Right ventricle myocardium inferior (tissue), 1 donor: ENCODE results near the gene NR5A1. TPM values are rescaled to one million over a fixed set of nuclear protein-coding genes. Genes with fewer than 3 reads are reported as not detected.

Experiments used
- ATAC-seq: fragments of 200-7000 bp; cut with Tn5 transposase; one replicate; pipeline ENCODE4 v1.9.1; 2020; ENCODE audit warnings: mild to moderate bottlenecking, moderate library complexity
- DNase-seq: peaks from one replicate; pipeline ENCODE4 v3.0.0; 2021; ENCODE audit errors: missing footprints
- intact Hi-C: fragments of 100-400 bp; cut with DNase I; formaldehyde crosslinking; loops from one replicate; pipeline ENCODE4 v1.11.0; 2022
- total RNA-seq: library from RNA; stranded (reverse); fragmentation: NEBNext Ultra II Directional; extraction: Animal tissue kit (Norgen Biotek cat#: 25700); gene quantifications from one replicate; pipeline ENCODE4 v1.2.1, GENCODE V29; 2021
- donor health status: DM: no; HTN: yes; CAD: no; lungs with severe emphysema.

The NR5A1 gene
- total RNA-seq, 1 donor from 2014 or later = not detected

DNA sequence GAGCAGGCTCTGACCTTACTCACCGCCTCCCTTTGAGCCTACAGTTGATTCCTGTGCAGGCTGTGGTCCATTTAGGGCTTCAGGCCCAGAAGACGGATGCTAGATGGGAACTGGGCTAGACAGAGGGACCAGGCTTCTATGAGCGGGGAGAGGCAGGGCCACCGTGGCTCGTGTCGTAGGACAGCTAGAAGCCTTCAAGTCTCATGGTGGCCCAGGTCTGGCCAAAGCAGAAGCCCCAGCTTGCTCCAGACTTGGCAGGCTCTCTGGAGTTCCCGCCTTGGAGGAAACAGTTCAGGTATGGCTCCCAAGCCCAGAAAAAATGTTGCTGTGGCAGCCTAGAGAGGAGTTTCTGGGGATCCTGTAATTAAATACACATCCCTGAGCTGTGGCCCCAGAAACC lies 10.9 kb upstream of the NR5A1 start:
- ATAC-seq = no peak
- intact Hi-C loops = no loop called here
- no peak for DNase-seq

GRCh38 chr9:124517600-124517999 lies 10.4 kb upstream of the NR5A1 start:
- no peak for ATAC-seq
- intact Hi-C loops = no loop called here
- DNase-seq = no peak

GRCh38 chr9:124514874-124515273 lies 7.7 kb upstream of the NR5A1 start:
- intact Hi-C loops = no loop called here
- no peak for DNase-seq

DNA sequence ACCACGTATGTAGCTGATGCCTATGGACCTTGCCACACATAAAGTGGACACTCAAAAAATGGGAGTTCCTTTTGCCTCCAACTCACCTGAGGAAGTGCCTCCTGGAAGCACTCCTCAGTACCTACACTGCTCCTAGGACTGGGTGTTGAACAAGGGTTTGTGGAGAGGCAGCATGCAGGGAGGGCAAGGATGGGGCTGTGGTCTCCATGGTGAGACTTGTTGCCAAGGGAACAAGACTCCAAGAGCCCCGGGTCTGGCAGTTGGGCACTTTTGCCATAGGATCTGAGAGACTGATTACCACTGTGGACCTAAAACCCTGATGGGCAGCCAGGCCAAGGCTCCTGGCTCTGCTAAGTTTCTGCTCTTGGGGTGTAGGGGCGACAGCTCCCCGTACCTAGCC lies 6.9 kb upstream of the NR5A1 start:
- ATAC-seq (no peak), DNase-seq (no peak)
- intact Hi-C loops = no loop called here

More at GRCh38 chr9:124514874-124515273, 7.7 kb upstream of the NR5A1 start:
- ATAC-seq = no peak

- ATAC-seq = peak; percentile 81
- DNase-seq = peak; percentile 69
- intact Hi-C loops = no loop called here
Measured at GRCh38 chr9:124513376-124513994, 6.3 kb upstream of the NR5A1 start.

DNA sequence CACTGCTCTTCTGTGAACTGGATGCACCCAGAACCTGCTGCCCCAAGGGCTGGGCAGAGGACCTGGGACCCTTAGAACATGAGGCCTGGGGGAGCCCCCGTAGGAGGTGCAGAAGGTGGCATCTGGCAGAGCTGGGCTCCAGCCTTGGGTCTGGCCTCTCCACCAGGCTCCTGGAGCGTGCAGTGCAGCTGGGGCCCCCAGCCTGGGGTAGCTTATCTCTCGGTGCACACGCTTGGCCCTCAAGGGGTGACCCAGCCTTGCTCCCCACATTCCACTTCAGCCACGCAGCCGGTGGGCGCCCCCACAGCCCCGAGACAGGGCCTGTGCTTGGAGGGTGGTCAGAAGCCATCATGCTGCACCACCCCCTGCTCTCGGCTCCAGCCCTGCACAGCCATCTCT lies 5.6 kb upstream of the NR5A1 start:
- no peak for ATAC-seq
- intact Hi-C loops = no loop called here
- DNase-seq = peak; percentile 46

DNA sequence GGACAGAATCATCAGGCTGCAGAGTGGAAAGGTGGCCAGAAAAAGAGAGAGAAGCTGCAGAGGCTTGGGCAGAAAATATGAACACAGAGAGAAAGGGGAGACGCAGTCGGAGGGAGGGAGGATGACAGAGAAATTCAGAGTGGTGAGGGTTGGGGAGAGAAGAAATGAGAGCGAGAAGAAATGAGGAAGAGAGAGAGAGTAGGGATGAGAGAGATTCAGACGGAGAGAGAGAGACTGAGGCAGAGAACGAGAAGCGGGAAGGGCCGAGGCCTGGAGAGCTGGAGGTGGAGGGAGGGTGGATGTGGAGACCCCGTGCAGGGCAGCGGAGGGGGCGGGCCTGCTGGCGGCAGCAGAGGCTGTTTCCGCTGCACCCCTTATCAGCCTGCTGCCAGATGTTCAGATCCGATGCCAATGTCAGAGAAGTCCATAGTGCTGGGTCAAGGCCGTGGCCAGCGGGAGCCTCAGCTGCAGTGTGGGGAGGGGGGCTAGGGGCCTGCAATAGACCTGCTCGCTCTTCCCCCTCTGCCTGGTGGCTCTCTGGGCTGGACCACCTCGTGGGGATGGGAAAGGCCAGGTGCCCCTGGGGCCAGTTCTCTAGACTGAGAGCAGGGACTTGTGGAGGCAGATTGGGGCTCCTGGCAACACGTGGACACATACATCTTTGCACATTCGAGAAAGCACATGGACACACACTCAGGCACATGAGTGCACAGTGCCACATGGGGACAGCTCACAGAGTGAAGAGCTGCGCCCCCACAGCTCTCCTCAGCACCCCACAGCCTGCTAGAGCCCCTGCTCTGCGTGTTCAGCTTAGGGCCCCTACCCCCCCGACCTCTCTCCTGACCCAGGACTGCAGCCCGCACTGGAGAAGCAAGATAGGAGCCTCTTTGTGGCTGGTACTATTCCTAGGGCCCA lies 4.9 kb upstream of the NR5A1 start:
- intact Hi-C loops = no loop called here
- DNase-seq (peak; percentile 25), ATAC-seq (no peak)

DNA sequence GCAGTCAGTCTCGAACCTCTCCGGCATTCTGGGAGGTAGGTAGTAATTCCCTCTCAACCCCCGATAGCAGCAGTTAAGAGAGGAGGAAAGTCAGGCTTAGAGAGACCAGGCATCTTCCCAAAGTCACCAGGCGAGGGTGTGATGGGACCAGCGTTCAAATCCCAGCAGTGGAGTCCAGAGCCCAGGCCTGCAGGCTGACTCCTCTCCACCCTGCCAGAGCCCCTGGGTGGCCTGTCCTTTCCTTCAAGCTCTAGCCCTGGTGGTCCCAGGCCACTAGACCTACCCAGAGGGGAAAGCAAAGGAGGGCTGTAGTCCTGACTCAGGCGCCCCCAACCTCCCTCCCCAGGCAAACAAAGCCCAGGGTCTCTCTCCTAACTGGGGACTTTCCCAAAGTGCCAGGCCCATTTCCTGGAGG lies 4.2 kb upstream of the NR5A1 start:
- DNase-seq (no peak), ATAC-seq (no peak)
- intact Hi-C loops = no loop called here

DNA sequence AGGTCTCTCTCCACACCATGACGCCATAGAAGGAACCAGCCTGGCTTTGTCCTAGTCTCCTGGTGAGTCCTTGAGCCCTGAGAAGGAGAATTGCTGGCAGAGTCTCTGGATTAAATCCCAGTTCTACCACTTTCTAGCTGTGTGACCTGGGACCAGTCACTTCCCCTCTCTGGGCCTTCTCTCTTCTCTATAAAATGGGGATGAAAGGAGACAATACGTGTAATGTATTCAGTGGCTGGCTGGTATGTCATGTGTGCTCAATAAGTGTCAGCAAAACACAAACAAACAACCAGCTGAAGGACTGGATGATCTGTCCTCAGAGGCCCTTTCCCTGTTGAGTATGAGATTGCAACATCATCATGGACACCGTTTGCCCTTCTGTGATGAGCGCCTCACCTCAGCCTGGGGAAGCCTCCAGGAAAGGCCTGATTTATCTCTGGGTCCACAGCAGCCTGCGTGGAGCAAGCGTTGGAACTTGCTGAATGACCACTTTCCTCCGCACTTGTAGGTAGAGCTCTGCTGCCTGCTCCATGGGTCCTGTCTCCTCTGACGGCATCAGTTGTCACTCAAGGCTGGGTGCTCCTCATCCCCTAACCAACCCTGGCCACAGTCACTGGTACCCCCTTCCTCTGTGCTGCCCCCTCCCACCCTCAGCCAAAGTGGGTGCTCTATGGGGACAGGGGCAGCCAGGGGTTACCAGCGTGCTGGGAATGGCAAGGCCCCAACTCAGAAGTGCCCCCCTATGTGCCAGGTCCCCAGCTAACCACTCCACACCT lies 3.6 kb upstream of the NR5A1 start:
- ATAC-seq (no peak), DNase-seq (no peak)
- intact Hi-C loops = no loop called here

DNA sequence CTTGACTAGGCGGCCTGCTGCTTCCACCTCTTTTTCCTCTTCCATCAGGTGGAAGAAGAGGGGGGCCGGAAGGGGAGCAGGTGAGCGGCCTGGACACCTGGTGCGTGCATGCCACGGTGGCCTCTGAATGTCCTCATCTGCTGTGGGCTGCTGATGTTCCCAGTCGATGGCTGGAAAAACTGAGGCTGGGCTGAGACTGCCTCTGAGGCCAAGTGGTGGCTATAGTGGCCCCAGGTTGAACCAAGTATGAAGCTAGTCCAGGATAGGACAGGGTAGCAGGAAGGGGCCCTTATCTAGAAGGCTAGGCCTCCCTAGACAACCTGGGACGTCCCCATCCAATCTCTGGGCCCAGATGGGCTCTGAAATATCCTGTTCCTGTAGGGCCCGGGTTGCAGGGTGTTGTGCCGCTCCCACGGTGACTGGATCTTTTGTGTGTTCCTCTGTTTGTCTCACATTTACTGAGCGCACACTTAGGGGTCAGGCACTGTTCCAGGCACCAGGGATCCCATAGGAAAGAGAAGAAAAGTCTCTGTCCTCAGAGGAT lies 753 bp upstream of the NR5A1 start:
- DNase-seq = no peak
- intact Hi-C loops = no loop called here
- ATAC-seq = no peak

- intact Hi-C loops = no loop called here
- ATAC-seq (no peak), DNase-seq (no peak)
Measured at GRCh38 chr9:124506433-124506832, 766 bp downstream of the NR5A1 start.

DNA sequence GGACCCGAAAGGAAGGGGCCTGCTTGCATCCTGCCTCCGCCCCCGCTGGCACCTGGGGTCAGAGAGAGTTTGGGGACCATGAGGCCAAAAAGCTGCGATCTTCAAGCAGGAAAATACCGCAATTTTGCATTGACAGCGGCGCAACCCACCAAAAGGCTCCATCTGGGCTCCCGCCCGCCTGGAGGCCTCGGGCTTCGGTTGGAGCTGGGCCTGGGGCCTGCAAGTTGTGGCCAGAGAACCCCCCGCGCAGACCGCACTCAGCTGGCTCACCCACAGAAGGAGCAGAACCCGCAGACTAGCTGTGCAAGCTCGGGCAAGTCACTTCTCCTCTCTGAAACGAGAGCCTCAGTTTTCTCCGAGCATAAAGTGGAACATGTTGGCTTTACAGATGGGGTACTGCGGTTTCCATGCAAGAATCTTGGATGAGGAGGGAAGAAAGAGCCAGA lies 1.3 kb downstream of the NR5A1 start:
- intact Hi-C loops = no loop called here
- DNase-seq (peak; percentile 44), ATAC-seq (no peak)

GRCh38 chr9:124505006-124505900 lies 1.9 kb downstream of the NR5A1 start:
- peak; percentile 31 for DNase-seq
- ATAC-seq = no peak
- intact Hi-C loops = no loop called here

DNA sequence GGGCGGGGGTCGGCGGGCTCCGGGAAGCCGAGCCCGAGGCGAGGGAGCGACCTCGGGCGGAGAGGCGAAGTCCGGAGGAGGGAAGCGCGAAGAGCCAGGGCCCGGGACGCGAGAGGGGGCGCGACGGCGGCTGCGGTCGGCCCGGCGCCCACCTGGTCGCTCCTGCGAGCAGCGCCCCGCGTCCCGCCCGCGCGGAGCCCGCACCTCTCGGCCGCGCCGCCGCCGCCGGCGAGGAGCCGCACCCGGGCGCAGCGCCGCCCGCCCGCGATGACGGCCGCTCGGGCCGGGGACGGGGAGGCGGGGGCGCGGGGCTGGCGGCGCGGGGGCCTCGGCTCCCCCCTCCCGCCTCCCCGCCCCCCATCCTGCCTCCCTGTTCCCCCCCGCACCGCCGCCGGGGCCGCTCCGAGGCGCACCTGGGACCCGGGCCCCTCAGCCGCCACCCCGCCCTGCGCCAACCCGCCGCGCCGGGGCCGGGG lies 2.6 kb downstream of the NR5A1 start:
- intact Hi-C loops = no loop called here
- no peak for ATAC-seq

GRCh38 chr9:124503713-124504529 lies 3.3 kb downstream of the NR5A1 start:
- no peak for ATAC-seq
- intact Hi-C loops = no loop called here
- peak; percentile 40 for DNase-seq

More for the DNA sequence above, 2.6 kb downstream of the NR5A1 start:
- peak; percentile 58 for DNase-seq

DNA sequence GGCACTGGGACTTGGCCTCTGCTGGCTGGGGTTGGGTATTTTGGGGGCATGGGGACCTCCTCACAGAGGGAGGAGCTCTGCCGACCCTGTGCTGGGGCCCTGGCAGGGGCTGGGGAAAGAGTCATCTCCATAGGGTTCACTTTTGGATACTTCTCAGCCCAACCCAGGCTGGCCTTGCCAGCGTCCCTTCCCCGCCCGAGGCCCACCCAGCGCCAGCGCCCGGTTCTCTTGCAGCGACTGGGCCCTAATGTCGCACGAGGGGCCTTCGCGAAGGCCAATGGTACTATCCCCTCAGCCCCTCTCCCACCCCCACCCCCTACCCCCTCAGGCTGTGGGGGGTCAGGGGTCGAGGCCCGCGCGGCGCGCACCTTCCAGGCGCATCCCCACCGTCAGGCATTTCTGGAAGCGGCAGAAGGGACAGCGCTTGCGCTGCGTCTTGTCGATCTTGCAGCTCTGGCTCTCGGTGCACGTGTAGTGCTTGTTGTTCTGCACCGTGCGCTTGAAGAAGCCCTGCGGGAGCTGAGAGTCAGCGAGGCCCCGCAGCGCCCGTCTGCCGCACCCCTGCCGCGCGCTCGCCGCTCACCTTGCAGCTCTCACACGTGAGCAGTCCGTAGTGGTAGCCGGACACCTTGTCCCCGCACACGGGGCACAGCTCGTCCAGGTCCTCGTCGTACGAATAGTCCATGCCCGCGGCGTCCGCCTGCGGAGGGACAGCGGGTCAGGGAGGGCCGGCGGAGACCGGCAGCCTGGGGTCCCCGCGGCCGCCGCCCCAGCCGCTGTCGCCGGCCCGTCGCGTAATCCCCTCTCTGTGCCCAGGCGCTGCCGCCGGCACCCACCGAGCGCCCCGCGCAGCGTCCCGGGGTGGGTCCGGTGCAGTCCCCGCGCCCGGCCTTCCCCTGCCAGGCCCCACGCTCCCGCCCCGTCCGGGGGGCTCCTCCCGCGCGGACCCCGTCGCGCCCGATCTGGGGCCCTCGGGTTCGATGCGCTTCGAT lies 4.2 kb downstream of the NR5A1 start:
- intact Hi-C loops = no loop called here
- DNase-seq (no peak), ATAC-seq (no peak)
